Panc1 (cell line): ENCODE measurements around the gene AGAP1. TPM values are rescaled to one million over a fixed set of nuclear protein-coding genes. Genes with fewer than 3 reads are reported as not detected.

Experiments used
- ATAC-seq: fragments of 200-7000 bp; cut with Tn5 transposase; 2 replicates; pipeline ENCODE4 v1.9.1; 2020; ENCODE audit warnings: mild to moderate bottlenecking, moderate library complexity
- BruUV-seq: library from RNA; stranded (reverse); fragments of 400-500 nt; replicated peaks from 2 replicates; lab custom pipeline; 2021; lab: Mats Ljungman, UMichigan
- CTCF ChIA-PET: fragments of 300-600 bp; sonication (Branson Sonifier 250); formaldehyde crosslinking; loops from one replicate; lab custom pipeline; 2022; ENCODE audit warnings: antibody characterized with exemption; lab: Charles Lee
- POLR2A ChIA-PET: fragments of 300-600 bp; sonication (Branson Sonifier 250); formaldehyde crosslinking; loops from one replicate; lab custom pipeline; 2022; ENCODE audit warnings: antibody characterized with exemption; lab: Charles Lee
- DNase-seq: peaks from one replicate; pipeline ENCODE4 v3.0.0-alpha.2; 2010; ENCODE audit warnings: low read depth, low spot score
- H3K27ac ChIP-seq: 2 replicates; pipeline ENCODE4 v1.5.1; 2011; ENCODE audit warnings: mild to moderate bottlenecking, low read length, inconsistent platforms
- H3K27me3 ChIP-seq: fragments of 200-500 bp; sonication (Bioruptor generic); 2 replicates; pipeline ENCODE4 v1.6.0; 2014; ENCODE audit warnings: low read length, inconsistent platforms; ENCODE audit not compliant: control insufficient read depth, insufficient read depth
- H3K36me3 ChIP-seq: fragments of 200-500 bp; sonication (Bioruptor generic); 2 replicates; pipeline ENCODE4 v1.5.1; 2014; ENCODE audit warnings: inconsistent platforms, mild to moderate bottlenecking, low read length, moderate library complexity; ENCODE audit not compliant: control insufficient read depth, insufficient read depth
- H3K4me1 ChIP-seq: 2 replicates; pipeline ENCODE4 v1.5.1; 2011; ENCODE audit warnings: inconsistent platforms, mild to moderate bottlenecking, low read length, moderate library complexity; ENCODE audit not compliant: control insufficient read depth, insufficient read depth
- H3K4me3 ChIP-seq, 2 experiments: 2 replicates each; pipeline ENCODE4 v1.5.1; 2011 to 2012; ENCODE audit warnings: low read depth in 2 of 2, low read length in 2 of 2, mild to moderate bottlenecking in 2 of 2, inconsistent platforms in 1 of 2, moderate library complexity in 1 of 2
- H3K9me3 ChIP-seq: fragments of 200-500 bp; sonication (Bioruptor generic); 2 replicates; pipeline ENCODE4 v1.5.1; 2014; ENCODE audit warnings: low read depth, mild to moderate bottlenecking, inconsistent platforms, low read length, moderate library complexity; ENCODE audit not compliant: control insufficient read depth, insufficient read depth
- POLR2AphosphoS5 ChIP-seq: IDR thresholded peaks from 2 replicates; pipeline ENCODE4 v1.6.1; 2012; ENCODE audit warnings: mild to moderate bottlenecking, low read depth, low read length, moderate library complexity
- REST ChIP-seq, 2 experiments: IDR thresholded peaks; 2 replicates each; pipeline ENCODE4 v1.6.1; 2011 to 2012; ENCODE audit warnings: low read depth in 2 of 2, control low read depth in 1 of 2, low read length in 1 of 2, mild to moderate bottlenecking in 1 of 2, moderate library complexity in 1 of 2; ENCODE audit not compliant: insufficient read depth in 1 of 2
- SIN3A ChIP-seq: IDR thresholded peaks from 2 replicates; pipeline ENCODE4 v1.6.1; 2012; ENCODE audit warnings: low read depth, mild to moderate bottlenecking, low read length, moderate library complexity, borderline replicate concordance; ENCODE audit not compliant: insufficient read depth
- TCF7L2 ChIP-seq: IDR thresholded peaks from 2 replicates; pipeline ENCODE4 v1.6.1; 2011; ENCODE audit warnings: mild to moderate bottlenecking, low read depth, low read length, inconsistent platforms
- in situ Hi-C: cut with HindIII; loops from 2 replicates; pipeline ENCODE4 v1.10.0; 2016; ENCODE audit warnings: low sequenced_read_pairs, low pct_unique_long_range_greater_than_20kb
- intact Hi-C: fragments of 100-400 bp; cut with micrococcal nuclease; formaldehyde crosslinking; loops from one replicate; pipeline ENCODE4 v1.10.0; 2022; ENCODE audit not compliant: unreplicated experiment
- total RNA-seq: library from RNA; stranded (reverse); gene quantifications from one replicate; pipeline ENCODE4 v1.2.1, GENCODE V29; 2021; ENCODE audit not compliant: unreplicated experiment
- TF ChIP-seq, protein P1 (sequence below): fragments of 450-650 bp; IDR thresholded peaks from 2 replicates; pipeline ENCODE4 v1.5.1; 2017; ENCODE audit warnings: mild to moderate bottlenecking

The AGAP1 gene
- total RNA-seq, 1 experiment from 2014 or later, result 38.9 TPM

- H3K4me1 ChIP-seq, result peaks cover 7% of the 10 kb centered on the region
- H3K27me3 ChIP-seq, result no peaks in the 10 kb centered on the region
- H3K4me3 ChIP-seq, result no peak overlapping the region
- in situ Hi-C loops, result no loop called here
- H3K36me3 ChIP-seq, result no peaks in the 10 kb centered on the region
- no peak for ATAC-seq
- no peaks in the 10 kb centered on the region for H3K9me3 ChIP-seq
- no TSS peak for BruUV-seq
- POLR2A ChIA-PET, result no interaction called here
- no peak overlapping the region for H3K27ac ChIP-seq
- peak; percentile 65 to 70; a peak in 3 of 4 replicates for TF ChIP-seq REST (IDR thresholded peaks at IDR 0.05; ENCODE audit: insufficient read depth in 1 of 2, low read depth in 2 of 2, low read length in 1 of 2)
- TF ChIP-seq, protein P1, sequence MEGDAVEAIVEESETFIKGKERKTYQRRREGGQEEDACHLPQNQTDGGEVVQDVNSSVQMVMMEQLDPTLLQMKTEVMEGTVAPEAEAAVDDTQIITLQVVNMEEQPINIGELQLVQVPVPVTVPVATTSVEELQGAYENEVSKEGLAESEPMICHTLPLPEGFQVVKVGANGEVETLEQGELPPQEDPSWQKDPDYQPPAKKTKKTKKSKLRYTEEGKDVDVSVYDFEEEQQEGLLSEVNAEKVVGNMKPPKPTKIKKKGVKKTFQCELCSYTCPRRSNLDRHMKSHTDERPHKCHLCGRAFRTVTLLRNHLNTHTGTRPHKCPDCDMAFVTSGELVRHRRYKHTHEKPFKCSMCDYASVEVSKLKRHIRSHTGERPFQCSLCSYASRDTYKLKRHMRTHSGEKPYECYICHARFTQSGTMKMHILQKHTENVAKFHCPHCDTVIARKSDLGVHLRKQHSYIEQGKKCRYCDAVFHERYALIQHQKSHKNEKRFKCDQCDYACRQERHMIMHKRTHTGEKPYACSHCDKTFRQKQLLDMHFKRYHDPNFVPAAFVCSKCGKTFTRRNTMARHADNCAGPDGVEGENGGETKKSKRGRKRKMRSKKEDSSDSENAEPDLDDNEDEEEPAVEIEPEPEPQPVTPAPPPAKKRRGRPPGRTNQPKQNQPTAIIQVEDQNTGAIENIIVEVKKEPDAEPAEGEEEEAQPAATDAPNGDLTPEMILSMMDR, result no peak
- CTCF ChIA-PET, result interaction anchor here (0.5 kb wide), 1 partner anchor 462 kb away, joined by 3 read pairs; no protein-coding TSS in a partner anchor
- intact Hi-C loops, result no loop called here
- DNase-seq, result no peak
Measured at GRCh38 chr2:235471186-235471747, 22.6 kb upstream of the AGAP1 start.

DNA sequence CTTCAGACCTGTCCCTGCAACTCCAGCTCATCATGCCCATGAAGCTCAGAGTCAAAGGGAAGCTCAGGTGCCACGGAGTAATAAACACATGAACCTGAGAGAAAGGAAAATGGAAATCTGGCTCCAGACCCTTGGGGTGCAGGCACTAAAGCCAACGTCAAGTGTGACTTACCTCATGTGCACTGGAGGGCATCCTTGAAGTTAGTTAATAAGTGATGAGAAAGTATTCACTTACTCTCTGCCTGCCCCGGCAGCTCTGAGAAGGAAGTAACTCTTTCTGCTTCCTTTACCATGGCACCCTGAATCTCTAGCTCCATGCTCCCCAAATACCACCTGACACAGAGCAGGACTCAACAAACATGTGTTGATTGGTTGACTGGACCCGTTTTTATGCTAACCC, 21.4 kb upstream of the AGAP1 start:
- Histone ChIP-seq H3K4me3 (no peak overlapping the region), H3K9me3 (no peaks in the 10 kb centered on the region), H3K36me3 (no peaks in the 10 kb centered on the region), H3K27ac (no peak overlapping the region), H3K4me1 (peaks cover 7% of the 10 kb centered on the region), H3K27me3 (no peaks in the 10 kb centered on the region)
- ATAC-seq (no peak), DNase-seq (no peak)
- in situ Hi-C loops, result no loop called here
- no TSS peak for BruUV-seq
- ChIA-PET POLR2A (no interaction called here), CTCF (no interaction called here)
- intact Hi-C loops, result no loop called here
- TF ChIP-seq REST (IDR thresholded peaks at IDR 0.05; ENCODE audit: insufficient read depth in 1 of 2, low read depth in 2 of 2, low read length in 1 of 2) (no peak), TCF7L2 (no peak), SIN3A (no peak), POLR2AphosphoS5 (no peak)
- TF ChIP-seq, protein P1, result no peak
